GM12878 (cell line): Measurements from ENCODE around the gene PMS1.

Source experiments
- CTCF ChIP-seq, 3 experiments: IDR thresholded peaks in 2 of 3; conservative IDR thresholded peaks in 1 of 3; 2 replicates each; pipeline ENCODE4 v1.5.1; 2011; ENCODE audit warnings: low read depth in 3 of 3, low read length in 3 of 3, mild to moderate bottlenecking in 3 of 3, control low read depth in 2 of 3, moderate library complexity in 2 of 3, inconsistent platforms in 1 of 3, mixed read lengths in 1 of 3; ENCODE audit not compliant: control insufficient read depth in 2 of 3, insufficient read depth in 1 of 3; ENCODE audit errors: extremely low read depth in 1 of 3
- MAX ChIP-seq: IDR thresholded peaks from 2 replicates; pipeline ENCODE4 v1.6.1; 2012; ENCODE audit warnings: low read depth, low read length, improper control_type of control experiment
- NFYB ChIP-seq: IDR thresholded peaks from 2 replicates; pipeline ENCODE4 v1.6.1; 2011; ENCODE audit warnings: low read depth, mild to moderate bottlenecking, low read length, improper control_type of control experiment, moderate library complexity; ENCODE audit not compliant: insufficient read depth
- NRF1 ChIP-seq: conservative IDR thresholded peaks from 2 replicates; pipeline ENCODE4 v1.6.1; 2011; ENCODE audit warnings: mild to moderate bottlenecking, low read depth, low read length, improper control_type of control experiment
- POLR2A ChIP-seq: IDR thresholded peaks from 2 replicates; pipeline ENCODE4 v1.6.1; 2011; ENCODE audit warnings: low read depth, mild to moderate bottlenecking, low read length
- POLR2AphosphoS5 ChIP-seq: IDR thresholded peaks from 2 replicates; pipeline ENCODE4 v1.6.1; 2011; ENCODE audit warnings: mild to moderate bottlenecking, low read length, inconsistent platforms
- TBL1XR1 ChIP-seq: IDR thresholded peaks from 2 replicates; pipeline ENCODE4 v1.6.1; 2012; ENCODE audit warnings: low read depth, low read length, improper control_type of control experiment

- TF ChIP-seq POLR2AphosphoS5 (no peak), CTCF (IDR thresholded peaks at IDR 0.05 in 2 of 3, conservative IDR thresholded peaks at IDR 0.05 in 1 of 3; ENCODE audit: control insufficient read depth in 2 of 3, extremely low read depth in 1 of 3, insufficient read depth in 1 of 3, low read depth in 3 of 3, low read length in 3 of 3) (no peak), NRF1 (no peak), MAX (no peak), TBL1XR1 (no peak), NFYB (no peak), POLR2A (no peak)
Observed at GRCh38 chr2:189885368-189885767, 101.1 kb downstream of the PMS1 start.
